SJCRH30 (cell line): Measurements from ENCODE around the gene NSRP1. TPM values are rescaled to one million over a fixed set of nuclear protein-coding genes. Genes with fewer than 3 reads are reported as not detected.
"Not testable (repeated sequence)": the region's sequence is repeated elsewhere in the genome, so short reads cannot be mapped to it uniquely, and the experiment has no call there.

Experiments used
- DNase-seq, 2 experiments: peaks; one replicate each; pipeline ENCODE4 v3.0.0-alpha.2; 2015 to 2020
- H3K27ac ChIP-seq: fragments of 250-450 bp; sonication (Bioruptor Pico); 2 replicates; pipeline ENCODE4 v1.5.1; 2020; ENCODE audit warnings: mild to moderate bottlenecking, moderate library complexity
- H3K27me3 ChIP-seq: fragments of 250-450 bp; sonication (Bioruptor Pico); 2 replicates; pipeline ENCODE4 v1.5.1; 2020; ENCODE audit warnings: mild to moderate bottlenecking, moderate library complexity
- H3K36me3 ChIP-seq: fragments of 250-450 bp; sonication (Bioruptor Pico); 2 replicates; pipeline ENCODE4 v1.5.1; 2020; ENCODE audit warnings: mild to moderate bottlenecking, moderate library complexity
- H3K4me1 ChIP-seq: fragments of 250-450 bp; sonication (Bioruptor Pico); 2 replicates; pipeline ENCODE4 v1.5.1; 2020; ENCODE audit warnings: mild to moderate bottlenecking, moderate library complexity
- H3K4me3 ChIP-seq: fragments of 250-450 bp; sonication (Bioruptor Pico); 2 replicates; pipeline ENCODE4 v1.5.1; 2020; ENCODE audit warnings: mild to moderate bottlenecking, moderate library complexity
- H3K9me3 ChIP-seq: fragments of 250-450 bp; sonication (Bioruptor Pico); replicated peaks from 2 replicates; pipeline ENCODE4 v1.5.1; 2020; ENCODE audit warnings: mild to moderate bottlenecking, moderate library complexity
- total RNA-seq: library from RNA; depleted of rRNA; stranded (reverse); fragments of >200 nt; shearing (Covaris generic); gene quantifications from 2 replicates; pipeline ENCODE4 v1.2.3, GENCODE V29; 2014

The NSRP1 gene
- total RNA-seq, 1 experiment from 2014 or later, result 27.3 TPM

DNA sequence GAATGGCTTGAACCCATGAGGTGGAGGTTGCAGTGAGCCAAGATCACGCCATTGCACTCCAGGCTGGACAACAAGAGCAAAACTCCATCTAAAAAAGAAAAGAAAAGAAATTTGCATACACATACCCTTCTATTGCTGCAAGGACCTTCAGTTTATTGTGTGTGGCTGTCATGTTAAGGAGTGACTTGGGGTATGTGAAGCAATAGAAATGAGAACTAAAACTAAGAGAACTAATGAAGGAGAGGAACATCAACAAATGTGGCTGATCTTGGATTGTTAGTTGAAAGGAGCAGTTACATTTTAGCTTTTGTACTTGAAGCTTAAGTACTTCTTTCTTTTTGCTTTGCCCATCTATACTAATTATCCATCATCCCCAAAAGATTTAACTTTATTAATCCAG lies 12.7 kb upstream of the NSRP1 start:
- Histone ChIP-seq H3K9me3 (no peaks in the 10 kb centered on the region), H3K27ac (no peak overlapping the region), H3K27me3 (peaks cover 3% of the 10 kb centered on the region; the same call in 1 of the 2 replicates), H3K36me3 (no peaks in the 10 kb centered on the region), H3K4me1 (no peaks in the 10 kb centered on the region), H3K4me3 (no peak overlapping the region)
- DNase-seq, result no peak

- Histone ChIP-seq H3K27me3 (peaks cover 3% of the 10 kb centered on the region; the same call in 1 of the 2 replicates), H3K27ac (no peak overlapping the region), H3K36me3 (no peaks in the 10 kb centered on the region), H3K4me1 (no peaks in the 10 kb centered on the region), H3K4me3 (peak overlapping the region; percentile 51), H3K9me3 (no peaks in the 10 kb centered on the region)
- DNase-seq, result peak; percentile 86 to 96
Observed at GRCh38 chr17:30104575-30105339, 11.9 kb upstream of the NSRP1 start.

GRCh38 chr17:30112794-30113193 lies 3.8 kb upstream of the NSRP1 start:
- H3K27me3 ChIP-seq, result no peaks in the 10 kb centered on the region
- DNase-seq, result no peak

DNA sequence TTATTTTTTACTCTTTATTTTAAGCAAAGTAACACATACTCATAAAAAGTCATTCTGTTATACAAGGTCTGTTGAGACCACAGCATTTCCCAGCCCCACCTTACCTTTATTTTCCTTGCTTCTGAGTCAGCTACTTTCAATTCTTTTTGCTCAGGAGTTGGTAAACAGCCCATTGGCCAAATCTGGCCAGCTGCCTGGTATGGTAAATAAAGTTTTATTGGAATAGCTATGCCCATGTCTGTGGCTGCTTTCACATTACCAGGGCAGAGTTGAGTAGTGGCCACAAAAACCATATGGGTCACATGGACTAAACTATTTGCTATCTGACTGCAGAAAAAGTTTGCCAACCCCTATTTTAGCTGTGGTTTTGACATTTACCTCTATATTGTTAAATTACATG lies 3.4 kb upstream of the NSRP1 start:
- no peaks in the 10 kb centered on the region for H3K4me1 ChIP-seq
- no peaks in the 10 kb centered on the region for H3K36me3 ChIP-seq
- H3K9me3 ChIP-seq, result no peaks in the 10 kb centered on the region
- H3K27me3 ChIP-seq, result no peaks in the 10 kb centered on the region
- no peak overlapping the region for H3K27ac ChIP-seq
- DNase-seq, result peak in 1 of 2 experiments; percentile 10
- no peak overlapping the region for H3K4me3 ChIP-seq

More at GRCh38 chr17:30112794-30113193, 3.8 kb upstream of the NSRP1 start:
- H3K4me3 ChIP-seq, result no peak overlapping the region
- H3K4me1 ChIP-seq, result no peaks in the 10 kb centered on the region
- H3K36me3 ChIP-seq, result no peaks in the 10 kb centered on the region
- H3K9me3 ChIP-seq, result no peaks in the 10 kb centered on the region
- no peak overlapping the region for H3K27ac ChIP-seq

DNA sequence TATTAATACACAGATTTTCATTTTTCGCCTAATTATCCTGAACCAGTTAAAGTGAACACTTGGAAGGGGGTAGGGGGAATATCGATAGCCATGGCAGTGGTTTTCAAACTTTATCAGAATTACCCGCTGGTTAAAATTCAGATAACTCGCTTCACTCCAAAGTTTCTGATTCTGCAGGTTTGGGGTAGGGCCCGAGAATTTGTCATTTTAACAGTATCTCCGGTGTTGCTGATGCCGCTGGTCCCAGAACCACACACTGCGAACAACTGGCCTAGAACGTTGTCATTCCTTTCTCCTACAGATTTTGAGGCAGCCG lies 313 bp upstream of the NSRP1 start:
- Histone ChIP-seq H3K4me1 (no peaks in the 10 kb centered on the region), H3K36me3 (peaks cover 20% of the 10 kb centered on the region), H3K27ac (peak overlapping the region; percentile 97), H3K4me3 (peak overlapping the region; percentile 88), H3K9me3 (no peaks in the 10 kb centered on the region), H3K27me3 (no peaks in the 10 kb centered on the region)
- DNase-seq, result no peak

- H3K9me3 ChIP-seq, result no peaks in the 10 kb centered on the region
- H3K36me3 ChIP-seq, result peaks cover 25% of the 10 kb centered on the region
- H3K27me3 ChIP-seq, result no peaks in the 10 kb centered on the region
- H3K27ac ChIP-seq, result peak overlapping the region; percentile 97
- peak overlapping the region; percentile 88 for H3K4me3 ChIP-seq
- DNase-seq, result peak in 1 of 2 experiments; percentile 25
- no peaks in the 10 kb centered on the region for H3K4me1 ChIP-seq
Observed at GRCh38 chr17:30117675-30118081, 1.1 kb downstream of the NSRP1 start.

DNA sequence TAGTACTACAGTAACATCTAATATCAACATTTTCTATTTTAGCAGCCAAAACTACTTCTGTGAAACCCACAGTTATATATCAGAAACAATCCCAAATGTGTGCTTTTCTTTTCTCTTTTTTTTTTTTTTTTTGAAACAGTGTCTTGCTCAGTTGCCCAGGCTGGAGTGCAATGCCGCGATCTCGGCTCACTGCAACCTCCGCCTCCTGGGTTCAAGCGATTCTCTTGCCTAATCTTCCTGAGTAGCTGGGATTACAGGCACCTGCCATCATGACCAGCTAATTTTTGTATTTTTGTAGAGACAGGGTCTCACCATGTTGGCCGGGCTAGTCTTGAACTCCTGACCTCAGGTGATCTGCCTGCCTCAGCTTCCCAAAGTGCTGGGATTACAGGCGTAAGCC lies 2.0 kb downstream of the NSRP1 start:
- not testable (repeated sequence) for DNase-seq, H3K27me3 ChIP-seq, H3K4me1 ChIP-seq, H3K9me3 ChIP-seq, H3K4me3 ChIP-seq, H3K27ac ChIP-seq
- peaks cover 25% of the 10 kb centered on the region for H3K36me3 ChIP-seq

DNA sequence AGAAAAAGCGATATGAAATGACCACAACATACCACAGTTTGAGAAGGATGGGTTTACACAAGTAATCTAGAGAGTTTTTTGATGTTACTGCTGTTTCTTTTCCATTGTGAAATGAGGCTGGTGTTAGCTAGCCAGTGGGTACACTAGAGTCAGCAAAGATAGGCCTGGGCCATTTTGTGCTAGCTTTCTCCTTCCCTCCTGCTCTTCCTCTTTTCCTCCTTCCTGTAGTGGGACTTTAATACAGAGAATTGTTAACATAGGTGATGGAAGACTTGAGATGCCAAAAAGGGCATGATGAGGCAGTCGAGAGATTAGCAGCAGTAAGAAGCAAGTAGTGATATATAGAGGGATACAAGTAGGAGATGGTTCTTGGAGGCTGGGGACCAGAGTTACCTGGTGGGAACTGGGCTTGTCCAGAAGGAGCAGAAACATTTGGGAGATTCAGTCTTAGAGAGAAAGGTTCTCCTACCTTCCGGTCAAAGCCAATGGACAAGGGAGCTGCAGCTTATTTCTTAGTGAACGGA lies 7.7 kb downstream of the NSRP1 start:
- H3K9me3 ChIP-seq, result no peaks in the 10 kb centered on the region
- H3K36me3 ChIP-seq, result peaks cover 45% of the 10 kb centered on the region
- H3K4me1 ChIP-seq, result no peaks in the 10 kb centered on the region
- no peak for DNase-seq
- H3K27ac ChIP-seq, result no peak overlapping the region
- H3K27me3 ChIP-seq, result no peaks in the 10 kb centered on the region
- no peak overlapping the region for H3K4me3 ChIP-seq

DNA sequence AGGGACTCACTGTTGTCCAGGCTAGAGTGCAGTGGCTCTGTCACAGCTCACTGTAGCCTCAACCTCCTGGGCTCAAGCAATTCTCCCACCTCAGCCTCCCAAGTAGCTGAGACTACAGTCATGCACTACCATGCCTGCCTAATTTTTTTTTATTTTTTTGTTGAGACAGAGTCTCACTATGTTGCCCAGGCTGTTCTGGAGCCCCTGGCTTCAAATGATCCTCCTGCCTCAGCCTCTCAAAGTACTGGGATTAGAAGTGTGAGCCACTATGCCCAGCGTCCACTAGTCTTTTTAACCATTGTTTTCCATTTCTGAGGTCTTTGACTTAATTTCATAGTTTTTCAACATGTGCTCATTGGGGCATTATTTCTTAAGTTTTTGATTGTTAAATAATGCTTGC lies 13.5 kb downstream of the NSRP1 start:
- DNase-seq, result no peak
- H3K4me3 ChIP-seq, result no peak overlapping the region
- H3K27ac ChIP-seq, result no peak overlapping the region
- peaks cover 64% of the 10 kb centered on the region for H3K36me3 ChIP-seq
- H3K4me1 ChIP-seq, result no peaks in the 10 kb centered on the region
- no peaks in the 10 kb centered on the region for H3K9me3 ChIP-seq
- H3K27me3 ChIP-seq, result no peaks in the 10 kb centered on the region

- no peak overlapping the region for H3K27ac ChIP-seq
- no peaks in the 10 kb centered on the region for H3K9me3 ChIP-seq
- no peaks in the 10 kb centered on the region for H3K27me3 ChIP-seq
- no peak overlapping the region for H3K4me3 ChIP-seq
- DNase-seq, result no peak
- peaks cover 73% of the 10 kb centered on the region for H3K36me3 ChIP-seq
- no peaks in the 10 kb centered on the region for H3K4me1 ChIP-seq
Observed at GRCh38 chr17:30132615-30133014, 16.0 kb downstream of the NSRP1 start.

DNA sequence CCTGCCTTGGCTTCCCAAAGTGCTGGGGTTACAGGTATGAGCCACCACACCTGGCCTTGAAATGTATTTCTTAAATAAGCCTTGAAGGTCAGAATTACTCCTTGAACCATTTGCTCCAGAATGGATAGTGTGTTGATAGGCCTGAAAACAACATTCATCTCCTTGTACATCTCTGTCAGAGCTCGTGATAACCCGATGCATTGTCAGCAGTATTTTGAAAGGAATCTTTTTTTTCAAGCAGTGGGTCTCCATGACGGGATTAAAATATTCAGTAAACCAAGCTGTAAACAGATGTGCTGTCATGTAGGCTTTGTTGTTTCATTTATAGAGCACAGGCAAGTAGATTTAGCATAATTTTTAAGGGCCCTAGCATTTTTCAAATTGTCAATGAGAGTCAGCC lies 16.6 kb downstream of the NSRP1 start:
- Histone ChIP-seq H3K4me3 (no peak overlapping the region), H3K27ac (no peak overlapping the region), H3K4me1 (no peaks in the 10 kb centered on the region), H3K27me3 (no peaks in the 10 kb centered on the region), H3K9me3 (no peaks in the 10 kb centered on the region), H3K36me3 (peaks cover 73% of the 10 kb centered on the region)
- DNase-seq, result no peak

GRCh38 chr17:30134551-30134950 lies 17.9 kb downstream of the NSRP1 start:
- peaks cover 70% of the 10 kb centered on the region for H3K36me3 ChIP-seq
- DNase-seq, result no peak
- no peaks in the 10 kb centered on the region for H3K27me3 ChIP-seq
- H3K9me3 ChIP-seq, result no peaks in the 10 kb centered on the region
- H3K4me3 ChIP-seq, result no peak overlapping the region
- H3K27ac ChIP-seq, result no peak overlapping the region
- no peaks in the 10 kb centered on the region for H3K4me1 ChIP-seq

DNA sequence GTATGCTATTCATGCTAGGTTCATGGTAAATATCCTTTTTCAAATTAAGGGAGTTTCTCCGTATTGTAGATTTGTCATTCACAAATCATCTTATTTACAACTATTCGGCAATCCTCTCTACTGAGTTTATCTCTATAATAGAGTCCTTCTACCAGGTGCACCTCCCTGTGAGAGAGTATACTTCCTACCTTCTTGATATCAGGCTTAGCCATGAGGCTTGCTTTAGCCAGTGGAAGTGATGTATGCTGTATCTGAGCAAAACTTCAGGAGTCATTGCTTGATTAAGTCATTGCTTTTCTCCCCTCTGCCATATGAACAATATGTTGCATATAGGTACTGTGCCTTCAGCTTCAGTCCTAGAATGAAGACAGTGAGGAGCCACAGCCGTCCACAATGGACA lies 20.5 kb downstream of the NSRP1 start:
- H3K27ac ChIP-seq, result no peak overlapping the region
- H3K4me1 ChIP-seq, result no peaks in the 10 kb centered on the region
- H3K4me3 ChIP-seq, result no peak overlapping the region
- DNase-seq, result no peak
- H3K27me3 ChIP-seq, result no peaks in the 10 kb centered on the region
- H3K36me3 ChIP-seq, result peaks cover 54% of the 10 kb centered on the region
- no peaks in the 10 kb centered on the region for H3K9me3 ChIP-seq

GRCh38 chr17:30147860-30148259 lies 31.2 kb downstream of the NSRP1 start:
- H3K27ac ChIP-seq, H3K4me1 ChIP-seq, H3K27me3 ChIP-seq, H3K4me3 ChIP-seq, DNase-seq, H3K9me3 ChIP-seq: not testable (repeated sequence)
- H3K36me3 ChIP-seq, result peaks cover 21% of the 10 kb centered on the region

GRCh38 chr17:30148376-30148775 lies 31.8 kb downstream of the NSRP1 start:
- H3K4me3 ChIP-seq, result no peak overlapping the region
- H3K27me3 ChIP-seq, result no peaks in the 10 kb centered on the region
- no peaks in the 10 kb centered on the region for H3K4me1 ChIP-seq
- H3K27ac ChIP-seq, result no peak overlapping the region
- no peaks in the 10 kb centered on the region for H3K9me3 ChIP-seq
- H3K36me3 ChIP-seq, result peaks cover 18% of the 10 kb centered on the region; the same call in 1 of the 2 replicates
- no peak for DNase-seq

GRCh38 chr17:30151471-30151870 lies 34.9 kb downstream of the NSRP1 start:
- Histone ChIP-seq H3K4me3 (no peak overlapping the region), H3K27ac (no peak overlapping the region), H3K9me3 (no peaks in the 10 kb centered on the region), H3K4me1 (no peaks in the 10 kb centered on the region), H3K27me3 (no peaks in the 10 kb centered on the region), H3K36me3 (peaks cover 10% of the 10 kb centered on the region; the same call in 1 of the 2 replicates)
- no peak for DNase-seq
